ENCODE measurements around the gene CATSPERZ.

- TF ChIP-seq MAX (IDR thresholded peaks at IDR 0.05) (no peak), ZNF749 (CRISPR knock-in tag; IDR thresholded peaks at IDR 0.05; ENCODE audit: borderline replicate concordance) (no peak)
These were observed 48.3 kb downstream of the CATSPERZ start for GRCh38 chr11:64348383-64349024.

All from HepG2 (cell line).